Caco-2 (cell line): ENCODE data around the gene ZNF597. TPM values are rescaled to one million over a fixed set of nuclear protein-coding genes. Genes with fewer than 3 reads are reported as not detected.
A peak's percentile ranks its signal among the peaks of the same experiment; 100 is the strongest.

Experiments used
- BruUV-seq: library from RNA; stranded (reverse); fragments of 400-500 nt; replicated peaks from 2 replicates; lab custom pipeline; 2021; lab: Mats Ljungman, UMichigan
- CTCF ChIA-PET: fragments of 300-600 bp; sonication (Branson Sonifier 250); formaldehyde crosslinking; loops from one replicate; lab custom pipeline; 2022; ENCODE audit warnings: antibody characterized with exemption; lab: Charles Lee
- POLR2A ChIA-PET: fragments of 300-600 bp; sonication (Branson Sonifier 250); formaldehyde crosslinking; loops from one replicate; lab custom pipeline; 2022; ENCODE audit warnings: antibody characterized with exemption; lab: Charles Lee
- DNase-seq, 2 experiments: peaks; one replicate each; pipeline versions ENCODE4 v3.0.0 to v3.0.0-alpha.2; 2020 to 2022
- H3K27me3 ChIP-seq: replicated peaks from 2 replicates; pipeline ENCODE4 v1.6.0; 2011; ENCODE audit warnings: low read length; ENCODE audit not compliant: control insufficient read depth, insufficient read depth
- H3K36me3 ChIP-seq: 2 replicates; pipeline ENCODE4 v1.5.1; 2011; ENCODE audit warnings: low read length; ENCODE audit not compliant: control insufficient read depth, insufficient read depth
- H3K4me1 ChIP-seq: fragments of 250-450 bp; sonication (Bioruptor Pico); 2 replicates; pipeline ENCODE4 v1.5.1; 2020; ENCODE audit warnings: mild to moderate bottlenecking
- H3K4me3 ChIP-seq: 2 replicates; pipeline ENCODE4 v1.5.1; 2011; ENCODE audit warnings: low read depth, mild to moderate bottlenecking, control low read depth, low read length
- H3K9me3 ChIP-seq: fragments of 250-450 bp; sonication (Bioruptor Pico); 2 replicates; pipeline ENCODE4 v1.5.1; 2020; ENCODE audit warnings: mild to moderate bottlenecking, moderate library complexity
- H3K27ac Mint-ChIP-seq: one replicate; pipeline ENCODE4 v1.8.0; 2022; ENCODE audit warnings: mixed read lengths; ENCODE audit not compliant: unreplicated experiment
- H3K27me3 Mint-ChIP-seq: one replicate; pipeline ENCODE4 v1.8.0; 2022; ENCODE audit warnings: mixed read lengths; ENCODE audit not compliant: insufficient read depth, unreplicated experiment
- H3K36me3 Mint-ChIP-seq: one replicate; pipeline ENCODE4 v1.8.0; 2022; ENCODE audit warnings: mild to moderate bottlenecking, mixed read lengths; ENCODE audit not compliant: insufficient read depth, unreplicated experiment
- H3K4me1 Mint-ChIP-seq: one replicate; pipeline ENCODE4 v1.8.0; 2022; ENCODE audit warnings: low read depth, mixed read lengths; ENCODE audit not compliant: unreplicated experiment
- H3K4me3 Mint-ChIP-seq: one replicate; pipeline ENCODE4 v1.8.0; 2022; ENCODE audit warnings: mild to moderate bottlenecking, moderate library complexity, mixed read lengths; ENCODE audit not compliant: unreplicated experiment
- H3K9me3 Mint-ChIP-seq: one replicate; pipeline ENCODE4 v1.8.0; 2022; ENCODE audit warnings: mixed read lengths; ENCODE audit not compliant: unreplicated experiment
- CTCF ChIP-seq, 2 experiments: fragments of 200-600 bp in 1 of 2; IDR thresholded peaks; 1 replicate in 1 of 2; 2 replicates in 1 of 2; pipeline versions ENCODE4 v1.5.1 to v1.8.0; 2011 to 2022; ENCODE audit warnings: antibody characterized with exemption in 1 of 2, control low read depth in 1 of 2, inconsistent platforms in 1 of 2, low read depth in 1 of 2, low read length in 1 of 2, mild to moderate bottlenecking in 1 of 2, moderate library complexity in 1 of 2; ENCODE audit not compliant: insufficient read depth in 1 of 2, severe bottlenecking in 1 of 2, unreplicated experiment in 1 of 2
- intact Hi-C: fragments of 100-400 bp; cut with micrococcal nuclease; formaldehyde crosslinking; loops from one replicate; pipeline ENCODE4 v1.10.0; 2022; ENCODE audit not compliant: unreplicated experiment
- total RNA-seq: library from RNA; stranded (reverse); gene quantifications from 2 replicates; pipeline ENCODE4 v1.2.3, GENCODE V29; 2022

Gene ZNF597
- total RNA-seq, 1 experiment from 2014 or later: 3.8 TPM

DNA sequence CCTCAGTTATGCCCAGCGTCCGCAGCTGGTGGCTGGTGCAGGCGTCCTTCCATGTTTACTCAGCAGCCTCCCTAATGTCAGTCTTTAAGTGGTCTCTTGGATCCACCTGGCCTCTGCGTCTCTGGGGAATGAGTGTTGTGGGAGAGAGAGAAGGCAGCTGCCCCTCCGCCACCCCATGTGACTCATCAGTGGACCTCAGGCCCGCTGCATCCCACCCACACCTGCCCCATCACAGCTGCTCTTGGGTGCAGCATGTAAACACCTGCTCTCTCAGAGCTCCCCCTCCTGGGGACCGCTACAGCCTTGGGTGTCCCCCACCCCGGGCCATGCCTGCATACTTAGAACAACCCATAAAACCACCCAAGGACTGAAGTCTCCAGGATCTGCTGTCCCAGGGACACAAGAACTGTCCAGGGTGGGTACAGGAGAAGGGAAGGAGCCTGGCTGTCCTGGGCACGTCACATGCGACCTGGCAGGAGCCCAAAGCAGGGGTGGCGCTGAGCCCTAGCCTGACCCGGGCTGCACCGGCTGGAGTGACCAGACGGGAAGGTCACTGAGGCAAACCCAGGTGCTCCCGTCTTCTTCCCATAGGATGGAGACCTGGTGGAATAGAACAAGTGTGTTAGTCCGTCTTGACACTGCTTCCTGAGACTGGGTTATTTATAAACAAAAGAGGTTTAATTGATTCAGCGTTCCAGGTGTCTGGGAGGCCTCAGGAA lies 47.8 kb upstream of the ZNF597 start:
- DNase-seq: peak in 1 of 2 experiments; percentile 40
- Mint-ChIP-seq H3K4me1 (no peaks in the 10 kb centered on the region), H3K27me3 (no peaks in the 10 kb centered on the region), H3K36me3 (peaks cover 33% of the 10 kb centered on the region), H3K9me3 (no peaks in the 10 kb centered on the region), H3K4me3 (no peak overlapping the region), H3K27ac (no peak overlapping the region)
- Histone ChIP-seq H3K4me1 (no peaks in the 10 kb centered on the region), H3K36me3 (peaks cover 1% of the 10 kb centered on the region; the same call in 1 of the 2 replicates), H3K4me3 (no peak overlapping the region), H3K9me3 (no peaks in the 10 kb centered on the region), H3K27me3 (no peaks in the 10 kb centered on the region)
- peak; percentile 22 to 24 for TF ChIP-seq CTCF (IDR thresholded peaks at IDR 0.05; ENCODE audit: insufficient read depth in 1 of 2, low read depth in 1 of 2, low read length in 1 of 2, severe bottlenecking in 1 of 2, unreplicated experiment in 1 of 2)
- ChIA-PET CTCF (interaction anchor here (0.6 to 0.8 kb wide), 2 partner anchors 10 to 43 kb away, joined by 3 to 5 read pairs; partner anchors contain the start of gene CLUAP1), POLR2A (no interaction called here)
- intact Hi-C loops: no loop called here
- no TSS peak for BruUV-seq

DNA sequence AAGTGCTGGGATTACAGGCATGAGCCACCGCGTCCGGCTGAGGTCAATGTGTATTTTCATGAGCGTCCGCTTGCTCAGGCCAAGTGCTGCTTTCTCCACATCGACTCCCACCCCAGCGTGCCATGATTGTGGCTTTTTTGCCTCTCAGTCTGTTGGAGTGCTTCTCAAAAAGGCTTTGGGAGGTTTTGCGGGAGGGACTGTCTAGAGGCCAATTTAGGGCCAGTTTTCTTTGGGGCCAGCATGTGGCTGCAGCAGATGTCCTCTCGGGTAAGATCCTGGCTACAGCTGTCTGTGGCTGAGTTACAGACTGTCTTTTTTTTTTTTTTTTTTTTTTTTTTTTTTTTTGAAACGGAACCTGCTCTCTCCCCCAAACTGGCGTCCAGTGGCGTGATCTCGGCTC lies 45.5 kb upstream of the ZNF597 start:
- Histone ChIP-seq H3K4me3 (no peak overlapping the region), H3K27me3 (no peaks in the 10 kb centered on the region), H3K36me3 (peaks cover 4% of the 10 kb centered on the region), H3K4me1 (no peaks in the 10 kb centered on the region), H3K9me3 (no peaks in the 10 kb centered on the region)
- BruUV-seq: no TSS peak
- DNase-seq: no peak
- ChIA-PET POLR2A (no interaction called here), CTCF (interaction anchor here (0.6 kb wide), 1 partner anchor 13 kb away, joined by 3 read pairs; no protein-coding TSS in a partner anchor)
- intact Hi-C loops: no loop called here
- H3K36me3 Mint-ChIP-seq: peaks cover 54% of the 10 kb centered on the region
- H3K4me3 Mint-ChIP-seq: no peak overlapping the region
- no peaks in the 10 kb centered on the region for H3K4me1 Mint-ChIP-seq
- H3K27ac Mint-ChIP-seq: no peak overlapping the region
- H3K27me3 Mint-ChIP-seq: no peaks in the 10 kb centered on the region
- no peaks in the 10 kb centered on the region for H3K9me3 Mint-ChIP-seq
- TF ChIP-seq CTCF (IDR thresholded peaks at IDR 0.05; ENCODE audit: insufficient read depth in 1 of 2, low read depth in 1 of 2, low read length in 1 of 2, severe bottlenecking in 1 of 2, unreplicated experiment in 1 of 2): no peak

- H3K4me1 Mint-ChIP-seq: no peaks in the 10 kb centered on the region
- peak in 1 of 2 experiments; percentile 32 for DNase-seq
- Histone ChIP-seq H3K9me3 (no peaks in the 10 kb centered on the region), H3K4me3 (no peak overlapping the region), H3K27me3 (no peaks in the 10 kb centered on the region), H3K4me1 (no peaks in the 10 kb centered on the region), H3K36me3 (peaks cover 4% of the 10 kb centered on the region)
- H3K4me3 Mint-ChIP-seq: no peak overlapping the region
- BruUV-seq: no TSS peak
- ChIA-PET CTCF (no interaction called here), POLR2A (interaction anchor here (0.7 kb wide), 1 partner anchor 270 kb away, joined by 3 read pairs; no protein-coding TSS in a partner anchor)
- intact Hi-C loops: no loop called here
- H3K27ac Mint-ChIP-seq: no peak overlapping the region
- no peaks in the 10 kb centered on the region for H3K27me3 Mint-ChIP-seq
- H3K36me3 Mint-ChIP-seq: peaks cover 65% of the 10 kb centered on the region
- TF ChIP-seq CTCF (IDR thresholded peaks at IDR 0.05; ENCODE audit: insufficient read depth in 1 of 2, low read depth in 1 of 2, low read length in 1 of 2, severe bottlenecking in 1 of 2, unreplicated experiment in 1 of 2): no peak
- no peaks in the 10 kb centered on the region for H3K9me3 Mint-ChIP-seq
Measured at GRCh38 chr16:3487521-3488410, 44.5 kb upstream of the ZNF597 start.
